Bronchial epithelial cell (primary cell): Measurements from ENCODE around the gene SLC39A6. TPM values are rescaled to one million over a fixed set of nuclear protein-coding genes. Genes with fewer than 3 reads are reported as not detected.

Experiments used
- total RNA-seq: library from RNA; depleted of rRNA; stranded (reverse); fragments of >200 nt; gene quantifications from 2 replicates; pipeline ENCODE4 v1.2.1, GENCODE V29; 2014

The SLC39A6 gene
- total RNA-seq, 1 donor from 2014 or later = 152 TPM

Other genes starting within 250 kb of the SLC39A6 start
- gene RPRD1A, start 61.8 kb downstream of the SLC39A6 start, total RNA-seq = 77.1 and 82.6 TPM in 2 replicates
- gene ELP2, start 559 bp upstream of the SLC39A6 start, total RNA-seq = 72.9 and 89.4 TPM in 2 replicates
- 24.5 and 37.0 TPM in 2 replicates for gene MOCOS, start 58.2 kb upstream of the SLC39A6 start, total RNA-seq
- gene FHOD3, start 168.4 kb upstream of the SLC39A6 start, total RNA-seq = 8.8 and 15.8 TPM in 2 replicates